HPDE6-E6E7 (cell line): ENCODE data around the gene SFXN1.

Source experiments
- DNase-seq: peaks from one replicate; pipeline ENCODE4 v3.0.0; 2011; ENCODE audit warnings: missing footprints; ENCODE audit errors: extremely low spot score

Gene SFXN1

GRCh38 chr5:175573493-175574269, 95.3 kb downstream of the SFXN1 start:
- no peak for DNase-seq

DNA sequence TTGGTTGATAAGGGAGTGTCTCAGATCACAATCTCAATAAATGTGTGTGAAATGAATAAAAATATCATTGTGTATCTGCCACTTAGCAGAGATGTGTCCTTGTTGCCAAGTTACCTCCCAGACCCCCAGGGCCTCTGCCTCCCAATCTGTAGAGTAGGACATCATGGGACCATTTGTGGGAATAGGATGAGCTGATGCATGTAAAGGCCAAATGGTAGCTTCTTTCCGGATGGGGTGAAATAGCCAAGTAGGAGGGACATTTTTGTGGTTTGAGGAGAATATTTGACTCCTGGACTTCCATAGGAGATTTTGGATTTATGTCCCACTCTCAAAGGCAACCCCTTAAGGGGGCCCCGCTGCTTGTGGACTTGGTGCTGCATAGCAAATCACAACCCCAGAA, 96.9 kb downstream of the SFXN1 start:
- no peak for DNase-seq

GRCh38 chr5:175576096-175576495, 97.7 kb downstream of the SFXN1 start:
- DNase-seq, result no peak

GRCh38 chr5:175576591-175576990, 98.2 kb downstream of the SFXN1 start:
- DNase-seq, result no peak
